Epidermal melanocyte (primary cell): ENCODE measurements around the gene VIPR2.

ENCODE experiments used
- DNase-seq: peaks from one replicate; pipeline ENCODE4 v3.0.0; 2011; ENCODE audit warnings: low spot score; ENCODE audit not compliant: insufficient read length

VIPR2 gene

DNA sequence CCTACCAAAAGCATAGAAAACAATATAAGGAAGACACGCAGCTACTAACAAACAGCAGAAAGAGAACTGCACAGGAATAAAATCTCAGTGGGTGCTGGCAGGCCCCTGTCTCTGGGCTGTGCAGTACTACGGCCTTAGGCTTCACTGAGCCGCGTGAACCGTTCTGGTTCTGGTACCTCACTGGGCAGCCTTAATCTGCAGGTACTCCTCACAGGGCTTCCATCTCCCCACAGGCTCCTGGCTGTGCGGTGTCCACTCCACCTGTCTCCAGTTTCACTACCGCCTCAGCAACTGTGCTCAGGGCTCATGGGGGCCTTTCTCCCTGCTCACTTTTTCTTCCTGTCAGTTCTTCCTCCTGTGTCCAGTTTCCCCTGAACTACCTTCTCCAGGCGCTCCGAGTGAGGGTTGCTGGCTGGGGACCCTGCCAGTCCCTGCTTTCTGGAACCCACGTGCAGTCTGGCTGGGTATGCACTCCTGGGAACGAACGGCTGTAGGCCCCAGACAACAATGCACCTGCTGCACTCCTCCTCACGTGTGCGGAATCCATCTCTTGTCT lies 75.7 kb downstream of the VIPR2 start:
- DNase-seq: no peak

DNA sequence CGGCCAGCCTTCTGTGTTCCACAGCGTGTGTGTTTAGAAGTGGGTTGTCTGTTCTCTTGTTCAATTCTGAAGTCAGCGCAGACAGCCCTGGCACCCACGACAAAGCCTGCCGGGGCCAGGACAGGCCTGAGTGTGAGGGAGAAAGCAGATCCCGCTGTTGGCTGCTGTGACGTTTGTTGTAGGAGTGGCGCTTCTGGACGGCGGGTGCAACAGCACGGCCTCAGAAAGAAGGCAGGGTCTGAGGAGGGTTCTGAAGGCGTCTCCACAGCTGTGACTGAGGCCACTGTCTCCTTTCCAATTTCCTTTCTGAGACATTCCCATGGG lies 76.2 kb downstream of the VIPR2 start:
- no peak for DNase-seq

DNA sequence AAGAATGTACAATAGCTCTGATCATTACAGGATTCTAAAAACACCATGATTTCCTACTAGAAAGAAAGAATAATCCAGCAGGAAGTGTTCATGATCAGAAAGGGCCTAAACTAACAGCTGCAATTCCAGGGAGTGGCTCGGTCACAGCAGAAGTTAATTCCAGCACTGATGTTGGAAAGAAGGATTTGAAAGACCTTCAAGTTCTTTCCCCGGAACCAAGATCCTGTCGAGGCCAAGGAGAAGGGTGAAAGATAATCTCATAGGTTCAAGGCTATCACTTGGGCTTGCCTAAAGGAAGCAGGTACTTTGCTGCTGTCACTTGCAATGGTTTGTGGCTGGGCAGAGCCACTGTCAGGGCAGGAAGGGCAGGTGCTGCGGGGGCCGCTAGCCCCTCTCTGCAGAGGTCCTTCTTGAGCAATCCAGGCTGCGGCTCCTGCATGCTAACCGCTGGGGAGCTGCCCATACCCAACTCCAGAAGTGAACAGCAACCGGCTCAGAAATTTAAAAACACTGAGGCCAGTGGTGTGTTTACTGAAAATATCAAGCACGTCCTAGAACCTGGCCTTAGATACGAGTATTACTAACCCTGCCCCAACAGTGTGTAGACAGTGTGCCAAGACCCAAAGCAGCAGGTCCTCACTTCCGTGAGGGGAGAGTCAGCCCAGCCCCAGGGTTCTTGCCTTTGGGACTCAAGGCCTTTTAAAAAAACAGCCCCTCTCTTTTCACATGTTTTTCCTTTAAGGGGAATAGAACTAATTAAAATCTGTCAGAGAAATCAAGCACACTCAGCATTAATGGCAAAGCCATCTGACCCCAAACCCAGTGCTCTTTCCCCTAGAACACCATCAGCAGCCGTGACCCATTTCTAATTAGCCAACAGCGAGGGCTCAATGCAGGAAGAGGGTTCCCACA lies 76.8 kb downstream of the VIPR2 start:
- peak; percentile 18 for DNase-seq

DNA sequence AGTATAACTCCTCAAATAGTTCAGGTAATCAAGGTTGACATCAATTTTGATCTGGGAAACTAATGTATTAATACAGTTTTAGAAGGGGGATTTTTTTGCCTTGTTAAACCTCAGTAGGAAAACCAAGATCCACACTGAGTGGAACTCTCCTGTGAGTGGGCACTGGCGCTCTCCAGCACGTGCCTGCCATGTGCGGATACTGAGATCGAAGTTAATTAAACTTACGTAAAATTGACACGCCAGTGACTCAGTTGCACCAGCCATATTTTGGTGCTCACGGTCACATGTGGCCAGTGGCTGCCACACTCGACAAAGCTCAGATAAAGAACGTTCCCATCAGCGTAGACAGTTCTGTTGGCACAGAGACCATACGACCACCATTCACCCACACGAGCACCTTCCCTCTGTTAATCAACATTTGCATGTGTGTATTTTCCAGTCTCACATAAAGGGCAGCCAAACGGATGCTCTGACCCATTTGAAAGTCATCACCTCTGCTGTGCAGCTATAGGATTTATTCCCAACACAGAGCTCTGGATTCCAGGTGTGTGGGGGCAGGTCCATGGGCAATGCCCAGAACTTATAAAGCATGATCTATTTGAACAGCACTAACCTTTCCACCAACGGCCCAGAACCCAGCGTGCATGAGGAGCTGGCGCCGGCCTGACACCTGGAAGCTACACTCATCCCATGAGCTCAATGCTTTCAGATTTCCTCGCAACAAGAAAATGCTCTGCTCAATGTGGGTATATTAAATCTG lies 77.7 kb downstream of the VIPR2 start:
- DNase-seq: peak; percentile 16

DNA sequence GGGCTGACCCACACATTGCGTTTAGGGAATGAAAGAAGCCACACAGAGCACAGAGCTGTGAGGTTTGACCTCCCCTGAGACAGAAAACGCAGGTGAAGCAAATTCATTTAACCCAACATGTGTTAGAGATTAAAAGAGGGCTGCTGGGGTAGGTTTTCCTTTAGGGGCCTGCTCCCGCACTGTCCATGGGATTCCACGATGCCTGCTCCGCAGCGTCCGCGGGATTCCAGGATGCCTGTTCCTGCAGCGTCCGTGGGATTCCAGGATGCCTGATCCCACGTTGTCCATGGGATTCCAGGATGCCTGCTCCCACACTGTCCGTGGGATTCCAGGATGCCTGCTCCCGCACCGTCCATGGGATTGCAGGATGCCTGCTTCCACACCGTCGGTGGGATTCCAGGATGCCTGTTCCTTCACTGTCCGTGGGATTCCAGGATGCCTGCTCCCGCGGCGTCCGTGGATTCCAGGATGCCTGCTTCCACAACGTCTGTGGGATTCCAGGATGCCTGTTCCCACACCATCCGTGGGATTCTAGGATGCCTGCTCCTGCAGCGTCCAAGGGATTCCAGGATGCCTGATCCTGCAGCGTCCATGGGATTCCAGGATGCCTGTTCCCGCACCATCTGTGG lies 78.7 kb downstream of the VIPR2 start:
- peak; percentile 13 for DNase-seq

DNA sequence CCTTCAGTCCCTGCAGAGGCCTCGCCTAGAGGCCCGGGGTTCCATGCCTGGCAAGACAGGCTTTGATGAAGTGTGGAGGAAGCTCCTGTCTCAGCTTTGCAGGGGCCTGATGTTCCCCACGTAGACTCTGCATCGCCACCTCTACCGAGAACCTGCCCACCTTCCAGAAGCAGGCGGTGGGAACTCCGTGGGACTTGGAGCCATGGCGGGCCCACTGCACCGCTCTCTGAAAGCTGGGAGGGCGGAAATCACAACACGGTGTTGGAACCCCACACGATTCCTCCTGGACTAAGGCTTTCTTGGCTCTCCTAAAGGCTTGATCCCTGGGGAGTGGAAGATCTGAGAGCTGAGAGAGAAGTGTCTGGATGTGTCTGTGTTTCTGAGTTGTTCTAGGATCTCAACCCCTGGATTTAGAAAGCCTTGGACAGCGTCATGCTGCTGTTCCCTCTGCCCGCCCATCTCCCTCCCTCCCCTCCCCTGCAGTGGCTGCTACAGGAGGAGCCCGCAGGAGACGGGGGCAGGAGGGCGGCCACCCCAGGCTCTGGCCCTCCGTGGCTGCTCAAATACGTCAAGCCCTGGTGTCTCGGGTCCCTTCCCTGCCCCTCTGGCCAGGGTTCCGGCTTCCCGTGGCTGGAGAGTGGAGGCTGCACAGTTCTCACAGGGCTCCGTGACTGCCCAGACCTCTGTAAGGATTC lies 79.7 kb downstream of the VIPR2 start:
- peak; percentile 9 for DNase-seq

DNA sequence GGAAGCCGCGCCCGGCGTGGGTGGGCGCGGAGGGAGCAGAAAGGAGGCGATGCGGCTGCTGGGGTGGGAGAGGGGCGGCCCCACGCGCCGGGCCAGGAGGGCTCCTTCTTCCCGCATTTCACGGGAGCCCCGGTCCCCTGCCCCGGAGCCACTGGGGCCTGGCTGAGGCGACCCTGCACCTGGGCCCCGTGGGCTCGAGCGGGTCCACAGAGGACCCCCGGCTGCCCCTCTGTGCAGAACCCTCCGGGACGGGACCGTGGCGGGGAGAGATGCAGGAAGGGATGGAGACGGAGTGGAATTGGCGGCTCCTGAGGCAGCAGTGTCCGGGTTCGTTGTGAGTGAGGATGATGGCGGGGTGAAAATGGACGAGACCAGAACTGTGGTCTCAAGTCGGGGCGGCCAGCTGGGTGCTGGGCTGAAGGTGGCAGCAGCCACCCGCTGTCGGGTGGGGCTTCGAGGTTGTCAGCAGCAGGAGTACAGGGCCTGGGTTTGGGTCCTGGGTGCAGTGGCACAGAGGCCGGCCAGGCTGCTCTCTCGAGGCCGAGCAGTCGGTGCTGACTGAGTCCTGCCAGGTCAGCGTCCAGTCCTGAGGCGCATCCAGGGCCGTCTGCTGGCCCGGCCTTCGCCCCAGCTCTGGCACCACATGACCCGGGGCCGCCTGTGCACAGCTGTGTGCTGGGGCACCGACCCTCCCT lies 80.4 kb downstream of the VIPR2 start:
- no peak for DNase-seq

DNA sequence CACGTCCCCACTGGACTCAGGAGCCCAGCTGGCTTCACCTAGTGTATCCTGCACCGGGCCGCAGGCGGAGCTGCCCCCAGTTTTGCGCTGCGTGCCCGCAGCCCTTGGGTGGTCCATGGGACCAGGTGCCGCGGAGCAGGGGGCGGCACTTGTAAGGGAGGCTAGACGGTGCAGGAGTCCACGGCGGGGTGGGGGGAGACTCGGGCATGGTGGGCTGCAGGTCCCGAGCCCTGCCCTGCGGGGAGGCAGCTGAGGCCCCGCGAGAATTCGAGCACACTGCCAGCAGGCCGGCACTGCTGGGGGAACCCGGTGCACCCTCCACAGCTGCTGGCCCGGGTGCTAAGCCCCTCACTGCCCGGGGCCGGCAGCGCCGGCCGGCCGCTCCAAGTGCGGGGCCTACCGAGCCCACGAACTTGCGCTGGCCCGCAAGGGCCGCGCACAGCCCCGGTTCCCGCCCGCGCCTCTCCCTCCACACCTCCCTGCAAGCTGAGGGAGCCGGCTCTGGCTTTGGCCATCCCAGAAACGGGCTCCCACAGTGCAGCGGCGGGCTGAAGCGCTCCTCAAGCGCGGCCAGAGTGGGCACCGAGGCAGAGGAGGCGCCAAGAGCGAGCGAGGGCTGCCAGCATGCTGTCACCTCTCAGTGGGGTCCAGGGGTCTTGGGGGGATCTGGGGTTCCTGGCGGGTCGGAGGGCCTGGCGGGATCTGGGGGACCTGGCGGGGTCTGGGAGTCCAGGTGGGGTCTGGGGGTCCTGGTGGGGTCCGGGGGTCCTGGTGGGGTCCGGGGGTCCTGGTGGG lies 81.4 kb downstream of the VIPR2 start:
- peak; percentile 10 for DNase-seq

DNA sequence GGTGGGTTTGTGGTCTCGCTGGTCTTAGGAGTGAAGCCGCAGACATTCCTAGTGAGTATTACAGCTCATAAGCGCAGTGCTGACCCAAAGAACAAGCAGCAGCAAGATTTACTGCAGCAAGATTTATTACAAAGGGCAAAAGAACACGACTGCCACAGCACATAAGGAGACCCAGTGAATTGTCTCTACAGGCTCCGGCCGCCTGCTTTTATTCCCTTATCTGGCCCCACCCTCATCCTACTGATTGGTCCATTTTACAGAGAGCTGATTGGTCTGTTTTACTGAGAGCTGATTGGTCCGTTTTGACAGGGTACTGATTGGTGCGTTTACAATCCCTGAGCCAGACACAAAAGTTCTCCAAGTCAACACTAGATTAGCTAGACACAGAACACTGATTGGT lies 82.1 kb downstream of the VIPR2 start:
- DNase-seq: no peak

DNA sequence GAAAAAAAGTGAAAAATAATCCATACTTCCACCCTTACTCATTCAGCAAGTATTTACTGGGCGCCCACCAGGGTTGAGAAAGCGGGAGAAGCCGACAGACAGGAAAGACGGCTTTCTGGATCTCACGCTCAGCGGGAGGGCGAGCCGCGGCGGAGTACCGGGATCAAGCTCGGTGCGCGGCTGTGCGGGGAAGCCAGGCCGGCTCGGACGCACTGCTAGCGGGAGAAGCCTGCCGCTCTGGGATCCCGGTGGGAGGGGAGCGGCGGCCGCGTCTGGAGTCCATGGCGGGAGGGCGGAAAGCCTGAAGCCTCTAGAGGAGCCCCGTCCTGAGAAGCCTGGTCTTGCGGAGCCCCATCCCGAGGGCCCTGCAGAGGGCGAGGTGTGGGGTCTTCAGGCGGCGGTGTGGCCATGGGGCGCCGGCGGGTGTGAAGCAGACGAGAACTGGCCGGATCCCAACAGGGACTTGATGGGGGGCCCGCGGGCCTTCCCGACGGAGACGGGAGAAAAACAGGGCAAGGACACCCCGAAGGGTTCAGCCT lies 82.9 kb downstream of the VIPR2 start:
- no peak for DNase-seq

DNA sequence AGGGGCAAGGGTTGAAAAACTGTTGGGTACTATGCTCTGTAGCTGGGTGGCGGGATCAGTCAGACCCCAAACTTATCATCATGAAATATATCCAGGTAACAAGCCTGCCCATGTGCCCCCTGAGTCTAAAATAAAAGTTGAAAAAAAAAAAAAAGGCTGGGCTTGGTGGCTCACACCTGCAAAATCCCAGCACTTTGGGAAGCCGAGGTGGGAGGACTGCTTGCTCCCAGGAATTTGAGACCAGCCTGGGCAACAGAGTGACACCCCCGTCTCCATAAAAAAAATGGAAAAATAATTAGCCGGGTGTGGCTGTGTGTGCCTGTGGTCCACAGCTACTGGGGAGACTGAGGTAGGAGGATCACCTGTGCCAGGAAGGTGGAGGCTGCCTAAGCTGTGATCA lies 83.5 kb downstream of the VIPR2 start:
- no peak for DNase-seq

DNA sequence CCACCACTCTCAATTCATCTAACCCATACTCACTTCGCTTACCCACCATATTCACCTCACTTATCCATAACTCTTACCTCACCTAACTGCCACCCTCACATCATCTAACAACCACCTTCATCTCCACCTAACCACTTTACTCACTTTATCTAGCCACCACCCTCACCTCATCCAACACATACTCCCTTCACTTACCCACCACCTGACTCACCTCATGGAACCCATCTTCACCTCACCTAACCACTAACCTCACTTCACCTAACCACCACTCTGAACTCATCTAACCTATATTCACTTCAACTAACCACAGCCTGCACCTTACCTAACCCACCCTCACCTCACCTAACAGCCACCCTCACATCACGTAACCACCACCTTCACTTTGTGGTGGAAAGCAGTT lies 84.2 kb downstream of the VIPR2 start:
- DNase-seq: peak; percentile 7

DNA sequence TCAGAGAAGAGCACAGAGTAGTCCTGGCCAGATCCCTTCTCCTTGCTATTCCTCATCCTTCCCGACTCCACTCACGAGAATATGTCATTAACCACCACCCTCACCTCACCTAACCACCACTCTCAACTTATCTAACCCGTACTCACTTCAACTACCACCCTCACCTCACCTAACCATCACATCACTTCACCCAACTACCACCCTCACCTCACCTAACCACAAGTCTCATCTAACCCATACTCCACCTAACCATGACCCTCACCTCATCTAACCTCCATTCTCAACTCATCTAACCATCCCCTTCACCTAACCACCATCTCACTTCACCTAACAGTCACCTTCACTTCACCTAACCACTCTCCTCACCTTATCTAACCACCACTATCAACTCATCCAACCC lies 85.0 kb downstream of the VIPR2 start:
- DNase-seq: peak; percentile 14

DNA sequence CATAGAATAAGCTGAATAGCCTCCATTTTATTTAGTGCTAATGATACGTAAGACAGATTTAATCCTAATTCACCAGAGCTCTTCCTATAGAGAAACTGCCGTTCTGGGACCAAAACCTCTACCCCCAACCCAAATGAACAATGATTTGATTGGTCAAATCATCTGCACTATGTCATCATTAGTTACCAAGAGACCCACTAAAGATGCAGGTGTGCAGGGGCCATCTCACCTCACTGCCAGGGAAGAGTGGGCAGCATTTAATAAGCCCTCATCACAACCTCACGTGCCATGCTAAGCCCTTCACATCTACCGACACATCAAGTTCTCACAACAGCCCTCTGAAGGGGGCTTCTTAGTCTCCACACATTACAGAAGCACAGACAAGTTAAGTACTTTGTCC lies 87.0 kb downstream of the VIPR2 start:
- DNase-seq: peak; percentile 13

DNA sequence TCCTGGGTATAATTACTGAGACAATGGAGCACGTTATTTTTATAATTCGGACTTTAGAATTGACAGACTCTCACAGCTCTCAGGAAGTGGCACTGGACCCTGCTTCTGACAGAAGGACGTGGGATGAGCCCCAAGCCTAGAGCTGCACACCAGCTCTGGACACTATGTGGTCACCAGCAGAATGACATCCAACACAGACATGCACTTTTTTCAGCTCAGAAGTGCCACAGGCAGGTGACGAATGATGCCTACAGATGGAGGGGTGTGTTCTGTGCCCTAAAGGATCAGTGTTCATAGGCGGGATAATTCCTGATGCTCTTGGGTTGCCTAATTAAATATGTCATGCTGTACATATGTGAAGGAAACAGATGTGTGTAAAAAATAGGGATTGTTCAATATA lies 87.9 kb downstream of the VIPR2 start:
- DNase-seq: no peak

DNA sequence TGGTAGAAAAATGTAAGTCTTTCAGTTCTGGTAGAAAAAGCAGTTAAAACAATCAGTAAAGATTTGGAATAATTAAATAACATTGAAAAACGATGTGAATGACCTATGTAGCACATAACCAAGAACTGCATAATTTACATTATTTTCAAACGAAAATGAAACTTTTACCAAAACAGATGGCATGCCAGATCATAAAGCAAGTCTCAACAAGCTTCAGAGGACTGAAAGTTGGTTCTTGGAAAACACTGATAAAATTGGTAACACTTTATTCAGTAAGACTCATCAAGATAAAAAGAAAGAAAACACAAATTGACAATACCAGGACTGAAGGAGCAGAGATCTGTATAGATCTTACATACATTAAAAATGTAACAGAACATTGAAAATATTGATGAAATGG lies 92.8 kb downstream of the VIPR2 start:
- no peak for DNase-seq

DNA sequence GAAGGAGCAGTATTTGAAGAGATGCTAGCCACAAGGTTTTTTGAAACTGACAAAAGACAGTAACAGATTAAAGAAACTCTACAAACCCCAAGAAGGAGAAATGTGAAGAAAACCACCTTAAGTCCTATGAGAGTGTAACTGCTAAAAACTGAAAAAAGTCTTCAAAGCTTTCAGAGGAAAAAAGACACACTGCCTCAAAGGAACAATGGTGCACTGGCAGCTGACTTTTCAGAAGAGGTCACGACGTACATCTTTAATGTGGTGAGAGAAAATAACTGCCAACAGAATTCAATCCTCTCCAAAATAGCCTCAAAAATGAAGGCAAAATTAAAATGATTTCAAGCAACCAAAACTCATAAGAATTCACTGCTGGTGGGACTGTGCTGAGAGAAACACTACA lies 94.0 kb downstream of the VIPR2 start:
- no peak for DNase-seq

DNA sequence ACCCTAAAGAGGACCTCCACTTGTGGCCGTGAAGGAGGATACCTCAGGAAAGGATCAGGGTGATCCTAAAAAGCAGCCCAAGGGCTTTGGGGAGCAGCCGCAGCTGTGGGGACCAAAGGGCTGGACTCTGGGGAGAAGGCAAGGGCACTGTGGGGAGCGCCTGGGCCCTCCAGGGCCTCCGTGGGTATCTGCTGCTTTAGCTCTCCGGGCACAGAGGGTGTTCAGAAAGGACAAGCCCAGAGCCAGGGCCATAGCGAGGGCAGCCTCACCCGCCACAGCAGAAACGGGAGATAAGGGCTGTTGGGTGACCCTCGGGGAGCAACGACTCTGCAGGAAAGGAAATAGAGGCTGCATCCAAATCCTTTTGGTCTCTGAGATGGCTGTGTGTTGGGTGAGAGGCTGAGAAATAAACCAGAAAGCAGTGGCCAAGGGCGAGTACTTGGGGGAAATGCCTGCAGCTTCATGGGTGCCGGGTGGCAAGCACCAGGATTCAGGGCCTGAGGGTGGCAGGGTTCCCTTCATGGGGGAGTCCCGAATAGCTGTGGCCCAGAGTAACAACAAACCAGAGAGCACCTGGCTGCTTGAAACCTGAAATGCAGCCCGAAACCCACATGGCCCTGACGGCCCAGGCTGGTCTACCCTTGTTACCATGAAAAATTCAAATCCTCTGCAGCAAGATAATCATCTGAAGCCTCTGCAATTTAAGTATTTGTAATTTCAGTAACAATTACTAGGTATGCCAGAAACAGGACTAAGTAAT lies 95.2 kb downstream of the VIPR2 start:
- DNase-seq: no peak

DNA sequence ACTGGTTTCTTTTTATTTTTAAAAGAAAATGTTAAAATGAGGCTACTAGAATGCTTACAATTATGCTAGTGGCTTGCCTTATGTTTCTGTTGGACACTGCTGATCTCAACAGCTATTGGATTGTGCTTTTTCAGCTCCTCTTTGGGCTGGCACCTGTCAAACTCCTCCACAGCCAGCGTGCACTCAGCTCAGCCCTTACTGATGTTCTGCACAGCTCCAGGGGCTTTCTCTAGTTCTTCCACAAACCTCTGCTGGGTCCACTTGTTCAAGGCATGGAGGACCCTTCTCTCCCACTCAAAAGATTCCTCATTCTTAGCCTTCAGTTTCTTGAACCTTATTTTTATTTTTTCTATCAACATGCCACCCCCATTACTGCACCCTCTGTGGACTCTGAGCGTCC lies 96.0 kb downstream of the VIPR2 start:
- no peak for DNase-seq
